Spleen (tissue), 7 donors: ENCODE results near the gene HOXA7.

ENCODE experiments used
- CTCF ChIP-seq, 11 experiments: fragments of 200-600 bp in 7 of 11; fragments of 450-650 bp in 4 of 11; sonication (generic) in 4 of 11; IDR thresholded peaks in 8 of 11; conservative IDR thresholded peaks in 3 of 11; 1 replicate in 7 of 11; 2 replicates in 4 of 11; pipeline versions ENCODE4 v1.4.0 to v1.8.0; 2016 to 2021; ENCODE audit warnings: antibody characterized with exemption in 11 of 11, inconsistent platforms in 4 of 11, mild to moderate bottlenecking in 1 of 11
- POLR2A ChIP-seq, 3 donors: fragments of 450-650 bp; IDR thresholded peaks; one replicate each; pipeline ENCODE4 v1.5.1; 2017; ENCODE audit warnings: antibody characterized with exemption in 3 of 3, mild to moderate bottlenecking in 1 of 3
- POLR2AphosphoS5 ChIP-seq, 3 donors: sonication (generic); formaldehyde crosslinking; IDR thresholded peaks; one replicate each; pipeline ENCODE4 v1.5.1; 2017; ENCODE audit warnings: antibody characterized with exemption in 3 of 3
- donor health status: DM: no; HTN: no; CAD: no; lungs with moderate emphysema.
- donor health status: DM: no; HTN: no; CAD: no.
- donor health status: DM: no; HTN: no; CAD: no.

- no peak for TF ChIP-seq CTCF (IDR thresholded peaks at IDR 0.05 in 8 of 11, conservative IDR thresholded peaks at IDR 0.05 in 3 of 11)
- no peak for TF ChIP-seq POLR2AphosphoS5 (IDR thresholded peaks at IDR 0.05)
- TF ChIP-seq POLR2A (IDR thresholded peaks at IDR 0.05): no peak
These were observed 51.0 kb downstream of the HOXA7 start for GRCh38 chr7:27105301-27106031.
